ENCODE measurements around the gene GPAT2.
"Not testable (repeated sequence)": the region's sequence is repeated elsewhere in the genome, so short reads cannot be mapped to it uniquely, and the experiment has no call there.

GPAT2 gene

DNA sequence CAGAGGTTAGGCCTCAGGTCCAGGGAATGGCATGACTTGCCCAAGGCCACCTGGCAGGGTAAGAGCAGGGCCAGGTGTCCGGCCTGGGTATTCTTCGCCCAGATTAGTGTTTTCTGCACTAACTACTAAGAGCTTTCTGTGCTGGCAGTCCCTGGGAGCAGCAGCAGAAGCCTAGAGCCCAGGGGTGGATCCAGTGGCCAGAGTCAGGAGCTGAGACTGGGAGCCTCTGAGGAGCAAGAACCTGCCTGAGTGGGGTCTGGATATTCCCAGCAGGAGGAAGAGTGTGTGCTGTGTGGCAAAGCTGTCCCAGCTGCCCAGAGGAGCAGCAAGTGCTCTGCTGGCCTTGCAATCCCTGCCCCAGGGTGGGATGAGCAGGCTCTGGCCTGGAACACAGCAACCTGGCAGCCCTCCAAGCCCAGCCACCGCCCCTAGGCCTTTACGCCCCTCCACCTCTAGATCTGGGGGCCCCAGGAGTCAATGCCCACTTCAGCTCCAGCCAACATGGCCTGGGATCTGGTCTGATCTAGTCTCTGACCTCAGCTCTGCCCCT, 30.7 kb upstream of the GPAT2 start:
- FAIRE-seq = no peak

GRCh38 chr2:96064760-96065159, 30.0 kb upstream of the GPAT2 start:
- FAIRE-seq = not testable (repeated sequence)

- FAIRE-seq = not testable (repeated sequence)
Observed at GRCh38 chr2:96064047-96064675, 29.4 kb upstream of the GPAT2 start.

DNA sequence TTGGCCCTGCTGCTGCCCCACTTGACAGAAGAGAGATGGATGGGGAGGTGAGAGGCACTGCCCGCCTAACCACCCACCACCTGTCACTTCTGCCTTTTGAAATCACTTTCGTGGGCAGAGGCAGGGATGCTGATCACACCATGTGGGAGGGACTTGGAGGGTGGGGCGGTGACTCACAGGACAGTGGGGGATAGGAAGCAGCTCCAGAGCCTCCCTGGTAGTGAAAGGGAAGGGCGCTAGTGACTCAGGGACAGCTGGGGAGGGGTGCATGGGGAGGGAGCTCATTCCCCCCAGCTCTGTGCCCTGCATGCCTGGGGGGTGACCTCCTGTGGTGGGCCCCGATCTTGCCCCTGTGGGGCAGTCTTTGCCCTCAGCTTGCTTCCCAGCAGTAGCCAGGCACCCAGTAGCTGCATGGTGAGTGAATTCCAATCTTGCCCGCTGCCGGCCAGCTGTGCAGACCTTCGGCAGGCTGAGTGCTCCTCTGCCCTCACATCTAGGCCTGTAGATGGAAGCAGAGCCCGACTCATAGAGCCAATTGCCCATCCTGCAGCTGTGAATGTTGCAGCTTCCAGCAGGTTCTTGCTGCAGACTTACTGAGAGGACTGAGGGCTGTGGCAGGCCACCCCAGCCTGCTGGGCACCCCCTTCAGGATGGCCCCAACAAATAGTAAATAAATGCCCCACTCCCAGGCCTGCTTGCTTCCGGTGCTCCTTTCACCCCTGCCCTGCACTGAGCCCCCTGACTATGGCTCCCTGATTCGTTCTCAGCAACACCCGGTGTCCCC, 28.6 kb upstream of the GPAT2 start:
- not testable (repeated sequence) for FAIRE-seq

- FAIRE-seq = not testable (repeated sequence)
Observed at GRCh38 chr2:96062483-96062882, 27.8 kb upstream of the GPAT2 start.

- FAIRE-seq = not testable (repeated sequence)
Observed at GRCh38 chr2:96061901-96062300, 27.2 kb upstream of the GPAT2 start.

DNA sequence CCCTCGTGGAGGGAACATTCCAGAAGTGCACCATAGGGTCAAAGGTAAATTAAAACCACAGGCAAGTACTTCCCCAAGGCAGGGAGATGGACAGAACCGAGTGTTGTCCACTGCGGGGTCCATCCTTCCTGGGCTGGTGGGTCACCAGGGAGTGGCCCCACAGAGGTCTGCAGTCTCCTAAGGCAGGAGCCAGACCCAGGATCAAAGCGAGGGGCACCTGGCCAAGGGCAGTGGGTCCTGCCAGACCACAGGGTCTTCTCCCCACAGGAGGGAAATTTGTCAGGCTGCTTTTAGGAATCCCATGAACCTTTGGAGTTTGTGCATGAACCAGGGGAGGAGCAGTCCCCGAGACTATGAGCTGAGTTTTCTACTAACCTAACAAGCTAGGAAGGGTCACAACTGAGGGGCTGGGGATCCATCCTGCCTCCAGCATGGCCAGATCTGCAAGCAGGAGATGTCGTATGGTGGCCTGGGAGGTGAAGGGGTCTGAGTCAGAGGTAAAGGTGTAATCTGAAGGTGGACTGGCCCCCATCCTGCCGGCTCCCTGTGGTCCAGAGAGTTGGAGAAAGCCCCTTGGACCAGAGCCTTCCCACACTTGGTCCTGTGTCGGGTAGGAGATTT, 26.6 kb upstream of the GPAT2 start:
- not testable (repeated sequence) for FAIRE-seq

DNA sequence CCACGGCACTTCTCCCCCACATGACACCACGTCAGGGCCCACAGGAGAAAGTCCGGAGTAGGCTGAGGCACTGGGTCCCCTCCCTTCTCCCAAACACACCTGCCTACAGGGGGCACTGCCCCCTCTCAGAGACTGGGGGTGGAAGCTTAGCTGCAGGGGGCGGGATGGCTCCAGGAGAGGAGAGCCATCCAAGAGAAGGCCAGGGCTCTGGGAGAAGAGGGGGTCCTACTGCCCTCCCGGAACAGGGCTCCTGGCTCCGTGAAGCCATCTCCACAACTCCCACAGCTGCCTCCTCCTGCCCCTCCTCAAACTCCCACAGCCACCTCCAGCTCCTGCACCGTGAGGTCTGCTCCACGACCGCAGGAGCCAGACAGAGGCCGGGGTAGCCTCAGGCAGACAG, 25.6 kb upstream of the GPAT2 start:
- FAIRE-seq = not testable (repeated sequence)

DNA sequence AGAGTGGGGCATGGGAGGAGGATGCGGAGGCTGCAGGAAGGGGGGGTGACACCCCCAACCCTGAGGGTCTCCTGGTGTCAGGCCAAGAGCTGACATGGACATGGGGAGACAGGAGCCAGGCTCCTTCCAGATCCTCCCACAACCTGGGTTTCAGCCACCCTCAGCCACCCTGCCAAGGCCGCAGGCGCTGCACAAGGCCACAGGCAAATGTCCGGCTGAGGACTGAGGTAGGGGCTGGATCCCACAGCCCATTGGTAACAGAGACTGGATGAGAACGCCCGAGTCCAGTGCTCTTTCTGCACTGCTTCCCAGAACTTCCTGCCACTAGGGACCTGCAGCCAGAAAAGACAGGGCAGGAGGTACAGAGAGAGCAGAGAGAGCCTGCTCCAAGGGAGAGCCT, 24.7 kb upstream of the GPAT2 start:
- FAIRE-seq = not testable (repeated sequence)

- not testable (repeated sequence) for FAIRE-seq
Observed at GRCh38 chr2:96055830-96056229, 21.1 kb upstream of the GPAT2 start.

DNA sequence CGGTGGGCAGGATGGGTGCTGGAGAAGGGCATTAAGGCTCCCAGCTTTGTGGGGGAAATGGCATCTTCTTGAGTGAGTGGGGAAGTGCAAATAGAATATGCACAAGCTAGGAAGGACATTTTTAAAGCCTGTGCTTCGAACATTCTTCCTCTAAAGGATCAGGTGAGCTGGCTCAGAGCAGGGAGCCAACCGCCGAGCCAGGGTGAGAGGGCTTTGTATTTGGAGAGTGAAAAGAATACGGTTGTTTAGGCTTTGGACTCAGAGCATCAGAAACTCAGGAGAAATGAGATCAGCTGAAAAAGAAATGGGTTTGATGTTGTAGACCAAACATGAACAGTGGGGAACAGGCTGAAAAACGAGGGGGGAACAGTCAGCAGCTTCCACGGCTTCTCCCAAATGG, 19.8 kb upstream of the GPAT2 start:
- not testable (repeated sequence) for FAIRE-seq

- FAIRE-seq = not testable (repeated sequence)
Observed at GRCh38 chr2:96053385-96053784, 18.7 kb upstream of the GPAT2 start.

- not testable (repeated sequence) for FAIRE-seq
Observed at GRCh38 chr2:96052632-96053031, 17.9 kb upstream of the GPAT2 start.

- FAIRE-seq = not testable (repeated sequence)
Observed at GRCh38 chr2:96049917-96050262, 15.2 kb upstream of the GPAT2 start.

DNA sequence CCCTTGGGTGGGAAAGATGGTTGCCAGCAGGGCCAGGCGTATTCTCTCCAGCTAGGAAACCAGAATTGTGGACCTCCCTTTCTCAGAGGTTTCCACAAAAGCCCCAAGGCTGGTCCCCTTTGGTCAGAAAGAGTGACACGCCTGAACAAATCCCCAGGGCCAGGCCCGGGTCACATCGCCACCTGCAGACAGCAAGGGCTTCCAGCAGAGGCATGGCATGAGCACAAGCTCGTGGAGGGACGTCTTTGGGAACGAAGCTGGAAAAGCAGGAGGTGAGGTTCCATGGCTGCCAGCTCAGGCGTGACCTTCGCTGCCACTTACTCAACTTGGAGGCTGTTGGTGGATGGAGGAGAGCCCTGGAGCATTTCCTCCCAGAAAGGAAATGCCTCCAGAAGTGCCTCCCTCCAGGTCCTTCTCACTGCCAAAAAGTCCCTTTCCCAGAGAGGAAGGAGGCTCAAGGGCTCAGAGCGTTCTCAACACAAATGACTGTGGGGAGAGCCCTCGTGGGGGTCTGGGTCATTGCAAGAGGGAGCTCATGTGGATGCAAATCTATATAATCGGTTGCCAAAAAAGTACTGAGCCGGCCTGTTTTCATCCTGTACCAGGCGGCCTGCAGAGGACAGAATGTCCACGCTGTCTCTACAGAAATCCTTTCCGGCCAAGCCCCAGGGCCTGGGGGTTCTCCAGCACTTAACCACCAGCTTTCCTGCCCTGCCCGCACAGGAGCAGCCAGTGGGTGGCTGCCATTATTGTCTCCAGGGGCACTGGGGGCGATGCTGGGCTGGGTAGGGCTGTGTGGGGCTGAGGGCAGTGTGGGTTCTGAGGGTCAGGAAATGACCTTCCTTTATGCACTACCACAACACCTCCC, 14.6 kb upstream of the GPAT2 start:
- not testable (repeated sequence) for FAIRE-seq

- not testable (repeated sequence) for FAIRE-seq
Observed at GRCh38 chr2:96035554-96035953, 838 bp upstream of the GPAT2 start.

DNA sequence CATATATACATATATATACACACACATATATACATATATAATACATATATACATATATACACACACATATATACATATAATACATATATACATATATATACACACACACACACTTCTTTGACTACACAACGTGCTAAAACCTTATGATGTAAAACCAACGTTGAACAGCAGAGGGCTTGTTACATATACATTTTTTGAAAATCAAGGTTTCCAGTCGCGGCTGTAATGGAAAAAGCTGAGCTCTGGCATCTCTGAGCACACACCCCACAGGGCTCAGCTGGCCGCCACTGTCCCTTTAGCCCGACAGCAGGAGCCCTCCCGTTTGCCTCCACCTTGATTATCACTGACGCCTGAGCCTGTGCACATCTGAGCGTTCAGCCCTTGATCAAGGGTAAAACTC, 719 bp downstream of the GPAT2 start:
- FAIRE-seq = peak; percentile 96

DNA sequence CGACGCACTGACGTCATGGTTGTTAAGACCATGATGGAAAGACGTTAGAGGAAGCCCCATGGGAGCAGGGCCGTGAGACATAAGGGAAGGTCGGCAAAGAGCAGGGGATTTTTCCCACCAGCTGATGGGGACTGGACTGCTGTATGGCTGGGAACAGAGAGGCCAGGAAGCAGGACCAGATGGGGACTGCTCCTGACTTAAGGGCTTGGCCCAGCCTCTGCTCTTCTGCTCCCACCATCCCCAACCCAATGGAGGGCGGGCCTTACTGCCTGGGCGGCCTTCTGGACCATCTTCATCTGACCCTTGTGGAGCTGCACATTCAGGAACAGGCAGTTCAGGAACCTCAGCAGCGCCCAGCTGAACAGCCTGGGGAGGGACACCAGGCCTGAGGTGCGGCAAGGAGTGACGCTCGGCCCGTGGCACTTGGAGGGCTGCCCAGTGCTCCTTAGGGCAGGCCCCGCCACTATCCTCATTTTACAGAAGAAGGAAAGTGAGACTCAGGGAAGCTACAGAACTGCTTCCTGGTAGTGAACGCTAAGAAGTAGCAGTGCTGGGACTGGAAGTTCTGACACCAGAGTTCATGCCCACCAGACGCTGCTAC, 6.9 kb downstream of the GPAT2 start:
- FAIRE-seq = not testable (repeated sequence)

- not testable (repeated sequence) for FAIRE-seq
Observed at GRCh38 chr2:96025755-96026154, 9.0 kb downstream of the GPAT2 start.

- FAIRE-seq = no peak
Observed at GRCh38 chr2:96025194-96025492, 9.6 kb downstream of the GPAT2 start.

DNA sequence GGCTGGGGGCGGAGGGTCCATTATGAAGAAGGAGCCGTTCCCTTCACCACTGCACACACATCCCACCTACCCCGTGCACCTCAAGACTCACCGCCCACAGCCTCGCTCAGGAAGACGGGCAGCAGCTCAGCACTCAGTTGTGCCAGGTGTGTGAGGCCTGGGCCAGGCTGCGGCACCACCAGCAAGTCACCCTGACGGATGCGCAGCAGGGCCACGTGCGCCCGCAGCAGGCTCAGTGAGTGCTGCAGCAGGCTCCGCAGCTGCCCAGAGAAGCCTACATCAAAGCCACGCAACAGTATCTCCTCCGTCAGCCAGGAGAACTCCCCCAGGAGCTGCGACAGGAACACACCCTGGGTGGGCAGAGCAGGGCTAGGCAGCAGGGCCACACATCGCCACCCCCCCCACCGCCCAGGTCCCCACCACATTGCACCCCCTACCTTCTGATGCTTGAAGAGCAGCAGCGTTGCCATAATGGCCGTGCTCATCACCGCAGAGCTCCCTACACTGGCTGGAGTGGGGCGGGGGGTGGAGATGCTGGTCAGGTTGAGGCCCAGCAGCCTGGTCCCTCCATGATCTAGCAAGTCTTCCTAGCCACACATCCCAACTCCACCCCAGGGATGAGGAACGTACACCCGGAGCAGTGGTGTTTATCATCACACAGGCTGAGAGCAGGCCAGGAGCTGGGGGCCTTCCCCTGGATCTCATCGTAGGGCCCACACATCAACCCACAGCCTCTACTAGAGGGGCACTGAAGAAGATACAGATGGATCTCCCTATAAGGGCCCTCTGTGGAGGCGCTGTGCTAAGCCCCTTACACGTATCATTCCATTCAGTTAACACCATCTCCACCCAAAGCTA, 10.2 kb downstream of the GPAT2 start:
- FAIRE-seq = no peak
